Esophagus muscularis mucosa (tissue), 3 donors: Measurements from ENCODE around the gene PC.

Source experiments
- CTCF ChIP-seq, 3 experiments: fragments of 200-600 bp in 2 of 3; fragments of 450-650 bp in 1 of 3; sonication (generic) in 2 of 3; IDR thresholded peaks; one replicate each; pipeline ENCODE4 v1.5.1; 2017 to 2019; ENCODE audit warnings: antibody characterized with exemption in 3 of 3, mild to moderate bottlenecking in 2 of 3, moderate library complexity in 1 of 3
- POLR2A ChIP-seq: fragments of 450-650 bp; IDR thresholded peaks from one replicate; pipeline ENCODE4 v1.6.1; 2017; ENCODE audit warnings: antibody characterized with exemption, moderate library complexity, mild to moderate bottlenecking, low read depth

- TF ChIP-seq CTCF (IDR thresholded peaks at IDR 0.05) (peak in 1 of 3 experiments; percentile 7), POLR2A (no peak)
These were observed 89.2 kb downstream of the PC start for GRCh38 chr11:66868726-66869566.
